GM12875 (cell line): ENCODE data around the gene NR1D1.

ENCODE experiments used
- H3K4me3 ChIP-seq: one replicate; pipeline ENCODE4 v1.5.1; 2011; ENCODE audit warnings: low read depth, low read length, control low read depth
- CTCF ChIP-seq: IDR thresholded peaks from 2 replicates; pipeline ENCODE4 v1.5.1; 2011; ENCODE audit warnings: low read depth, mild to moderate bottlenecking, control low read depth, inconsistent platforms, low read length, moderate library complexity, borderline replicate concordance; ENCODE audit not compliant: insufficient read depth

The NR1D1 gene

GRCh38 chr17:40104594-40105486 is 4.5 kb upstream of the NR1D1 start:
- TF ChIP-seq CTCF: no peak

GRCh38 chr17:40103688-40104087 is 3.3 kb upstream of the NR1D1 start:
- no peak overlapping the region for H3K4me3 ChIP-seq
- TF ChIP-seq CTCF: no peak

More at GRCh38 chr17:40104594-40105486, 4.5 kb upstream of the NR1D1 start:
- no peak overlapping the region for H3K4me3 ChIP-seq

GRCh38 chr17:40103071-40103661 is 2.8 kb upstream of the NR1D1 start:
- H3K4me3 ChIP-seq: no peak overlapping the region

GRCh38 chr17:40101367-40102210 is 1.2 kb upstream of the NR1D1 start:
- TF ChIP-seq CTCF: no peak
- no peak overlapping the region for H3K4me3 ChIP-seq

More at GRCh38 chr17:40103071-40103661, 2.8 kb upstream of the NR1D1 start:
- TF ChIP-seq CTCF: no peak

- TF ChIP-seq CTCF: no peak
- H3K4me3 ChIP-seq: peak overlapping the region; percentile 57
Observed at GRCh38 chr17:40100669-40101366, 429 bp upstream of the NR1D1 start.

- TF ChIP-seq CTCF: no peak
Observed at GRCh38 chr17:40099619-40100418, 570 bp downstream of the NR1D1 start.

More at GRCh38 chr17:40099619-40100418, 570 bp downstream of the NR1D1 start:
- H3K4me3 ChIP-seq: peak overlapping the region; percentile 57
